HEK293 (cell line): Measurements from ENCODE around the gene HEG1.

Experiments
- CTCF ChIA-PET: fragments of 350-600 bp; formaldehyde crosslinking; extraction: SDS; loops from one replicate; lab custom pipeline; 2021; ENCODE audit warnings: antibody characterized with exemption; lab: Yijun Ruan, JAX
- POLR2A ChIA-PET: fragments of 300-600 bp; formaldehyde crosslinking; extraction: SDS; loops from one replicate; lab custom pipeline; 2020; ENCODE audit warnings: antibody characterized with exemption, inconsistent platforms; lab: Yijun Ruan, JAX
- H3K27ac ChIP-seq: fragments of 200-500 bp; sonication (Bioruptor generic); 2 replicates; pipeline ENCODE4 v1.5.1; 2014; ENCODE audit warnings: low read depth, low read length, control low read depth, inconsistent platforms; ENCODE audit errors: extremely low read depth
- H3K36me3 ChIP-seq, 2 experiments: fragments of 200-500 bp in 1 of 2; sonication (Bioruptor generic) in 1 of 2; 1 replicate in 1 of 2; 2 replicates in 1 of 2; pipeline ENCODE4 v1.5.1; 2014 to 2017; ENCODE audit warnings: inconsistent platforms in 2 of 2, low read length in 2 of 2; ENCODE audit not compliant: control insufficient read depth in 2 of 2, insufficient read depth in 1 of 2
- H3K4me1 ChIP-seq: fragments of 200-500 bp; sonication (Bioruptor generic); 2 replicates; pipeline ENCODE4 v1.5.1; 2014; ENCODE audit warnings: mild to moderate bottlenecking, low read length, inconsistent platforms; ENCODE audit not compliant: control insufficient read depth, insufficient read depth
- H3K4me3 ChIP-seq: 2 replicates; pipeline ENCODE4 v1.5.1; 2011; ENCODE audit warnings: low read depth, mild to moderate bottlenecking, control low read depth, low read length, moderate library complexity
- H3K9me3 ChIP-seq: fragments of 200-500 bp; sonication (Bioruptor generic); 2 replicates; pipeline ENCODE4 v1.5.1; 2014; ENCODE audit warnings: low read depth, low read length, inconsistent platforms; ENCODE audit not compliant: control insufficient read depth, insufficient read depth
- ATF2 ChIP-seq: fragments of 450-650 bp; formaldehyde crosslinking; IDR thresholded peaks from 2 replicates; pipeline ENCODE4 v1.5.1; 2016; ENCODE audit warnings: missing biosample characterization, missing genetic modification characterization, low read depth
- KLF9 ChIP-seq: fragments of 450-650 bp; formaldehyde crosslinking; IDR thresholded peaks from 2 replicates; pipeline ENCODE4 v1.5.1; 2016; ENCODE audit warnings: missing biosample characterization, missing genetic modification characterization, low read depth
- OSR2 ChIP-seq: fragments of 450-650 bp; formaldehyde crosslinking; IDR thresholded peaks from 2 replicates; pipeline ENCODE4 v1.5.1; 2016; ENCODE audit warnings: missing biosample characterization, missing genetic modification characterization
- OVOL3 ChIP-seq: fragments of 450-650 bp; formaldehyde crosslinking; IDR thresholded peaks from 2 replicates; pipeline ENCODE4 v1.5.1; 2016; ENCODE audit warnings: missing biosample characterization, missing genetic modification characterization
- PRDM2 ChIP-seq: fragments of 450-650 bp; formaldehyde crosslinking; IDR thresholded peaks from 2 replicates; pipeline ENCODE4 v1.5.1; 2016; ENCODE audit warnings: missing biosample characterization, missing genetic modification characterization, borderline replicate concordance
- SETDB1 ChIP-seq: IDR thresholded peaks from one replicate; pipeline ENCODE4 v1.6.1; 2017; ENCODE audit warnings: mild to moderate bottlenecking, low read length, moderate library complexity, mixed read lengths; ENCODE audit not compliant: insufficient read length
- ZBTB1 ChIP-seq: fragments of 450-650 bp; formaldehyde crosslinking; IDR thresholded peaks from 2 replicates; pipeline ENCODE4 v1.5.1; 2016; ENCODE audit warnings: missing biosample characterization, missing genetic modification characterization
- ZBTB10 ChIP-seq: fragments of 450-650 bp; formaldehyde crosslinking; IDR thresholded peaks from 2 replicates; pipeline ENCODE4 v1.5.1; 2016; ENCODE audit warnings: missing biosample characterization, missing genetic modification characterization
- ZBTB44 ChIP-seq: fragments of 450-650 bp; IDR thresholded peaks from 2 replicates; pipeline ENCODE4 v1.5.1; 2018; ENCODE audit warnings: missing biosample characterization, mild to moderate bottlenecking, missing genetic modification characterization
- ZBTB8A ChIP-seq: fragments of 450-650 bp; formaldehyde crosslinking; IDR thresholded peaks from 2 replicates; pipeline ENCODE4 v1.5.1; 2016; ENCODE audit warnings: missing biosample characterization, missing genetic modification characterization
- ZIC2 ChIP-seq: fragments of 450-650 bp; formaldehyde crosslinking; IDR thresholded peaks from 2 replicates; pipeline ENCODE4 v1.5.1; 2016; ENCODE audit warnings: missing biosample characterization, missing genetic modification characterization
- ZNF10 ChIP-seq: fragments of 450-650 bp; formaldehyde crosslinking; IDR thresholded peaks from 2 replicates; pipeline ENCODE4 v1.5.1; 2017; ENCODE audit warnings: missing biosample characterization, missing genetic modification characterization
- ZNF138 ChIP-seq: fragments of 450-650 bp; formaldehyde crosslinking; IDR thresholded peaks from 2 replicates; pipeline ENCODE4 v1.5.1; 2016; ENCODE audit warnings: missing biosample characterization, missing genetic modification characterization, borderline replicate concordance
- ZNF16 ChIP-seq: fragments of 450-650 bp; formaldehyde crosslinking; IDR thresholded peaks from 2 replicates; pipeline ENCODE4 v1.5.1; 2016; ENCODE audit warnings: low read depth, missing biosample characterization, missing genetic modification characterization
- ZNF311 ChIP-seq: fragments of 450-650 bp; formaldehyde crosslinking; IDR thresholded peaks from 2 replicates; pipeline ENCODE4 v1.5.1; 2017; ENCODE audit warnings: missing biosample characterization, missing genetic modification characterization, borderline replicate concordance
- ZNF341 ChIP-seq: fragments of 450-650 bp; formaldehyde crosslinking; IDR thresholded peaks from 2 replicates; pipeline ENCODE4; 2016; ENCODE audit warnings: low read depth, missing biosample characterization, missing genetic modification characterization
- ZNF423 ChIP-seq: fragments of 450-650 bp; formaldehyde crosslinking; IDR thresholded peaks from 2 replicates; pipeline ENCODE4 v1.5.1; 2016; ENCODE audit warnings: missing biosample characterization, missing genetic modification characterization
- ZNF529 ChIP-seq: fragments of 450-650 bp; formaldehyde crosslinking; IDR thresholded peaks from 2 replicates; pipeline ENCODE4 v1.5.1; 2017; ENCODE audit warnings: missing genetic modification characterization, missing biosample characterization; ENCODE audit not compliant: insufficient replicate concordance
- ZNF530 ChIP-seq: fragments of 450-650 bp; formaldehyde crosslinking; IDR thresholded peaks from 2 replicates; pipeline ENCODE4 v1.5.1; 2016; ENCODE audit warnings: low read depth, missing biosample characterization, missing genetic modification characterization
- ZNF571 ChIP-seq: fragments of 450-650 bp; formaldehyde crosslinking; IDR thresholded peaks from 2 replicates; pipeline ENCODE4 v1.5.0; 2017; ENCODE audit warnings: missing biosample characterization, missing genetic modification characterization
- ZNF704 ChIP-seq: fragments of 450-650 bp; formaldehyde crosslinking; IDR thresholded peaks from 2 replicates; pipeline ENCODE4 v1.5.1; 2016; ENCODE audit warnings: missing biosample characterization, missing genetic modification characterization
- ZNF777 ChIP-seq: fragments of 450-650 bp; formaldehyde crosslinking; IDR thresholded peaks from 2 replicates; pipeline ENCODE4 v1.5.1; 2017; ENCODE audit warnings: missing biosample characterization, missing genetic modification characterization, borderline replicate concordance
- TF ChIP-seq, protein P1 (sequence below): fragments of 450-650 bp; formaldehyde crosslinking; IDR thresholded peaks from 2 replicates; pipeline ENCODE4 v1.5.1; 2016; ENCODE audit warnings: missing biosample characterization, missing genetic modification characterization

HEG1 gene

DNA sequence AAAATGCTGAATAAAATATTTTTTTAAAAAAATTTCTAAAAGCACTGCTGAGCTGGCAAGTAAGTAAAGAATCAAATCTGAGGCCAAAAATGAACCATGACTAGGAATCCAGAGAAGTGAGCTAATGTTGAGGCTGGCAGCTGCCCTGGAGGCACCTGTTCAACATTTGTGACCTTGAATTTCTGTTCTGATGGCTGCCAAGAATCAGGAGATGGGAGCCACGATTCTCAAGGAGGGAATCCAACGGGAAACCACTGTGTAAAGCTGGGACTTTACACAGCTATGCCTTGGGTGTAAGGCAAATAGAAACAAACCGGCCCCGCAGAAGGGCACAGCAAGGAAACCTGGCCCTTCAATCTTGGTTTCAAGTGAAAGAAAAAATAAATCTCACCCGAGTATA, 22.7 kb downstream of the HEG1 start:
- TF ChIP-seq ZNF341 (tag by site-specific recombination), result no peak
- TF ChIP-seq ZNF423, result no peak
- TF ChIP-seq ZNF529, result no peak
- TF ChIP-seq ZNF777 (tag by site-specific recombination), result no peak
- TF ChIP-seq, protein P1, sequence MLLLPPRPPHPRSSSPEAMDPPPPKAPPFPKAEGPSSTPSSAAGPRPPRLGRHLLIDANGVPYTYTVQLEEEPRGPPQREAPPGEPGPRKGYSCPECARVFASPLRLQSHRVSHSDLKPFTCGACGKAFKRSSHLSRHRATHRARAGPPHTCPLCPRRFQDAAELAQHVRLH (tag by site-specific recombination), result no peak
- no peak for TF ChIP-seq ZNF530 (tag by site-specific recombination)
- no peak for TF ChIP-seq ZNF311
- TF ChIP-seq ZNF571 (tag by site-specific recombination), result no peak
- ChIA-PET POLR2A (no interaction called here), CTCF (interaction anchor here (1.3 kb wide), 1 partner anchor 405 kb away, joined by 3 read pairs; no protein-coding TSS in a partner anchor)
- no peaks in the 10 kb centered on the region for H3K9me3 ChIP-seq
- no peaks in the 10 kb centered on the region for H3K4me1 ChIP-seq
- peaks cover 0 to 13% of the 10 kb centered on the region in 2 experiments; a peak in 2 of 3 replicates for H3K36me3 ChIP-seq
- H3K4me3 ChIP-seq, result no peak overlapping the region
- no peak overlapping the region for H3K27ac ChIP-seq

GRCh38 chr3:125032683-125033082, 23.1 kb downstream of the HEG1 start:
- H3K27ac ChIP-seq, result no peak overlapping the region

More at GRCh38 chr3:125032683-125033082, 23.1 kb downstream of the HEG1 start:
- TF ChIP-seq OSR2 (tag by site-specific recombination) (no peak), KLF9 (no peak), ZIC2 (tag by site-specific recombination) (no peak), ZBTB10 (tag by site-specific recombination) (no peak), ZNF777 (tag by site-specific recombination) (no peak), ZBTB8A (tag by site-specific recombination) (no peak), SETDB1 (no peak), ZNF16 (tag by site-specific recombination) (no peak), ZNF10 (no peak), ZBTB1 (tag by site-specific recombination) (no peak), OVOL3 (no peak), ATF2 (tag by site-specific recombination) (no peak), ZNF704 (no peak), ZNF138 (tag by site-specific recombination) (no peak), ZBTB44 (tag by site-specific recombination) (no peak), PRDM2 (no peak)
- TF ChIP-seq, all 188 proteins: peak for 0
- Histone ChIP-seq H3K4me3 (no peak overlapping the region), H3K9me3 (no peaks in the 10 kb centered on the region), H3K36me3 (peaks cover 0 to 17% of the 10 kb centered on the region in 2 experiments; a peak in 2 of 3 replicates), H3K4me1 (no peaks in the 10 kb centered on the region)
- ChIA-PET CTCF (interaction anchor here (1.3 kb wide), 1 partner anchor 406 kb away, joined by 3 read pairs; no protein-coding TSS in a partner anchor), POLR2A (no interaction called here)
